Panc1 (cell line): ENCODE measurements around the gene PAX5. TPM values are rescaled to one million over a fixed set of nuclear protein-coding genes. Genes with fewer than 3 reads are reported as not detected.

ENCODE experiments used
- ATAC-seq: fragments of 200-7000 bp; cut with Tn5 transposase; 2 replicates; pipeline ENCODE4 v1.9.1; 2020; ENCODE audit warnings: mild to moderate bottlenecking, moderate library complexity
- BruUV-seq: library from RNA; stranded (reverse); fragments of 400-500 nt; replicated peaks from 2 replicates; lab custom pipeline; 2021; lab: Mats Ljungman, UMichigan
- CTCF ChIA-PET: fragments of 300-600 bp; sonication (Branson Sonifier 250); formaldehyde crosslinking; loops from one replicate; lab custom pipeline; 2022; ENCODE audit warnings: antibody characterized with exemption; lab: Charles Lee
- POLR2A ChIA-PET: fragments of 300-600 bp; sonication (Branson Sonifier 250); formaldehyde crosslinking; loops from one replicate; lab custom pipeline; 2022; ENCODE audit warnings: antibody characterized with exemption; lab: Charles Lee
- DNase-seq: peaks from one replicate; pipeline ENCODE4 v3.0.0-alpha.2; 2010; ENCODE audit warnings: low read depth, low spot score
- H3K27ac ChIP-seq: 2 replicates; pipeline ENCODE4 v1.5.1; 2011; ENCODE audit warnings: mild to moderate bottlenecking, low read length, inconsistent platforms
- H3K27me3 ChIP-seq: fragments of 200-500 bp; sonication (Bioruptor generic); 2 replicates; pipeline ENCODE4 v1.6.0; 2014; ENCODE audit warnings: low read length, inconsistent platforms; ENCODE audit not compliant: control insufficient read depth, insufficient read depth
- H3K36me3 ChIP-seq: fragments of 200-500 bp; sonication (Bioruptor generic); 2 replicates; pipeline ENCODE4 v1.5.1; 2014; ENCODE audit warnings: inconsistent platforms, mild to moderate bottlenecking, low read length, moderate library complexity; ENCODE audit not compliant: control insufficient read depth, insufficient read depth
- H3K4me1 ChIP-seq: 2 replicates; pipeline ENCODE4 v1.5.1; 2011; ENCODE audit warnings: inconsistent platforms, mild to moderate bottlenecking, low read length, moderate library complexity; ENCODE audit not compliant: control insufficient read depth, insufficient read depth
- H3K4me3 ChIP-seq, 2 experiments: 2 replicates each; pipeline ENCODE4 v1.5.1; 2011 to 2012; ENCODE audit warnings: low read depth in 2 of 2, low read length in 2 of 2, mild to moderate bottlenecking in 2 of 2, inconsistent platforms in 1 of 2, moderate library complexity in 1 of 2
- H3K9me3 ChIP-seq: fragments of 200-500 bp; sonication (Bioruptor generic); 2 replicates; pipeline ENCODE4 v1.5.1; 2014; ENCODE audit warnings: low read depth, mild to moderate bottlenecking, inconsistent platforms, low read length, moderate library complexity; ENCODE audit not compliant: control insufficient read depth, insufficient read depth
- POLR2AphosphoS5 ChIP-seq: IDR thresholded peaks from 2 replicates; pipeline ENCODE4 v1.6.1; 2012; ENCODE audit warnings: mild to moderate bottlenecking, low read depth, low read length, moderate library complexity
- SIN3A ChIP-seq: IDR thresholded peaks from 2 replicates; pipeline ENCODE4 v1.6.1; 2012; ENCODE audit warnings: low read depth, mild to moderate bottlenecking, low read length, moderate library complexity, borderline replicate concordance; ENCODE audit not compliant: insufficient read depth
- TCF7L2 ChIP-seq: IDR thresholded peaks from 2 replicates; pipeline ENCODE4 v1.6.1; 2011; ENCODE audit warnings: mild to moderate bottlenecking, low read depth, low read length, inconsistent platforms
- in situ Hi-C: cut with HindIII; loops from 2 replicates; pipeline ENCODE4 v1.10.0; 2016; ENCODE audit warnings: low sequenced_read_pairs, low pct_unique_long_range_greater_than_20kb
- intact Hi-C: fragments of 100-400 bp; cut with micrococcal nuclease; formaldehyde crosslinking; loops from one replicate; pipeline ENCODE4 v1.10.0; 2022; ENCODE audit not compliant: unreplicated experiment
- total RNA-seq: library from RNA; stranded (reverse); gene quantifications from one replicate; pipeline ENCODE4 v1.2.1, GENCODE V29; 2021; ENCODE audit not compliant: unreplicated experiment
- TF ChIP-seq, protein P1 (sequence below): fragments of 450-650 bp; IDR thresholded peaks from 2 replicates; pipeline ENCODE4 v1.5.1; 2017; ENCODE audit warnings: mild to moderate bottlenecking
- TF ChIP-seq, protein P2 (sequence below), 2 experiments: IDR thresholded peaks; 2 replicates each; pipeline ENCODE4 v1.6.1; 2011 to 2012; ENCODE audit warnings: low read depth in 2 of 2, control low read depth in 1 of 2, low read length in 1 of 2, mild to moderate bottlenecking in 1 of 2, moderate library complexity in 1 of 2; ENCODE audit not compliant: insufficient read depth in 1 of 2

PAX5 gene
- total RNA-seq, 1 experiment from 2014 or later, result 0.39 TPM

DNA sequence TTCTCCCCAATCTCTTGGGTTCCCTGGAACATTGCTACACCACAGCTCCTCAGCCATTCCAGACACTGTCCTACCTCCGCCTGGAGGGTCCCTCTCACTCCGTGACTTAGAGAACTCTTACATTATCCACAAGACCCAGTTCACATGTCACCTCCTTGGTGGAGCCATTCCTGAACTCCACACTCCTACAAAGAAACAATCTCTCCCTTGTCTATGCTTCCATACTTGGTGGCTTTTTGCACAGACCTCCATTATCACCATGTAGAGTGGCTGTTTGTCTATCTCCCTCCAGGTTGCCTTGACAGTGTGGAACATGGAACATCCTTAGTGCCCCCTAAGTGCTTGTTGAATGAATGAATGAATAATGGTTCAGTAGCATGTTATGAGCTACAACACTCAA lies 105.9 kb downstream of the PAX5 start:
- in situ Hi-C loops, result no loop called here
- ChIA-PET POLR2A (interaction anchor here (0.6 kb wide), 2 partner anchors 9 to 23 kb away, joined by 3 to 7 read pairs; no protein-coding TSS in a partner anchor), CTCF (no interaction called here)
- DNase-seq, result no peak
- no peaks in the 10 kb centered on the region for H3K27me3 ChIP-seq
- BruUV-seq, result no TSS peak
- H3K36me3 ChIP-seq, result no peaks in the 10 kb centered on the region
- no peak overlapping the region for H3K4me3 ChIP-seq
- no peaks in the 10 kb centered on the region for H3K9me3 ChIP-seq
- H3K27ac ChIP-seq, result no peak overlapping the region
- intact Hi-C loops, result no loop called here
- peak; percentile 18 for ATAC-seq
- TF ChIP-seq TCF7L2 (no peak), POLR2AphosphoS5 (no peak), SIN3A (no peak)
- TF ChIP-seq, protein P1, sequence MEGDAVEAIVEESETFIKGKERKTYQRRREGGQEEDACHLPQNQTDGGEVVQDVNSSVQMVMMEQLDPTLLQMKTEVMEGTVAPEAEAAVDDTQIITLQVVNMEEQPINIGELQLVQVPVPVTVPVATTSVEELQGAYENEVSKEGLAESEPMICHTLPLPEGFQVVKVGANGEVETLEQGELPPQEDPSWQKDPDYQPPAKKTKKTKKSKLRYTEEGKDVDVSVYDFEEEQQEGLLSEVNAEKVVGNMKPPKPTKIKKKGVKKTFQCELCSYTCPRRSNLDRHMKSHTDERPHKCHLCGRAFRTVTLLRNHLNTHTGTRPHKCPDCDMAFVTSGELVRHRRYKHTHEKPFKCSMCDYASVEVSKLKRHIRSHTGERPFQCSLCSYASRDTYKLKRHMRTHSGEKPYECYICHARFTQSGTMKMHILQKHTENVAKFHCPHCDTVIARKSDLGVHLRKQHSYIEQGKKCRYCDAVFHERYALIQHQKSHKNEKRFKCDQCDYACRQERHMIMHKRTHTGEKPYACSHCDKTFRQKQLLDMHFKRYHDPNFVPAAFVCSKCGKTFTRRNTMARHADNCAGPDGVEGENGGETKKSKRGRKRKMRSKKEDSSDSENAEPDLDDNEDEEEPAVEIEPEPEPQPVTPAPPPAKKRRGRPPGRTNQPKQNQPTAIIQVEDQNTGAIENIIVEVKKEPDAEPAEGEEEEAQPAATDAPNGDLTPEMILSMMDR, result no peak
- TF ChIP-seq, protein P2, sequence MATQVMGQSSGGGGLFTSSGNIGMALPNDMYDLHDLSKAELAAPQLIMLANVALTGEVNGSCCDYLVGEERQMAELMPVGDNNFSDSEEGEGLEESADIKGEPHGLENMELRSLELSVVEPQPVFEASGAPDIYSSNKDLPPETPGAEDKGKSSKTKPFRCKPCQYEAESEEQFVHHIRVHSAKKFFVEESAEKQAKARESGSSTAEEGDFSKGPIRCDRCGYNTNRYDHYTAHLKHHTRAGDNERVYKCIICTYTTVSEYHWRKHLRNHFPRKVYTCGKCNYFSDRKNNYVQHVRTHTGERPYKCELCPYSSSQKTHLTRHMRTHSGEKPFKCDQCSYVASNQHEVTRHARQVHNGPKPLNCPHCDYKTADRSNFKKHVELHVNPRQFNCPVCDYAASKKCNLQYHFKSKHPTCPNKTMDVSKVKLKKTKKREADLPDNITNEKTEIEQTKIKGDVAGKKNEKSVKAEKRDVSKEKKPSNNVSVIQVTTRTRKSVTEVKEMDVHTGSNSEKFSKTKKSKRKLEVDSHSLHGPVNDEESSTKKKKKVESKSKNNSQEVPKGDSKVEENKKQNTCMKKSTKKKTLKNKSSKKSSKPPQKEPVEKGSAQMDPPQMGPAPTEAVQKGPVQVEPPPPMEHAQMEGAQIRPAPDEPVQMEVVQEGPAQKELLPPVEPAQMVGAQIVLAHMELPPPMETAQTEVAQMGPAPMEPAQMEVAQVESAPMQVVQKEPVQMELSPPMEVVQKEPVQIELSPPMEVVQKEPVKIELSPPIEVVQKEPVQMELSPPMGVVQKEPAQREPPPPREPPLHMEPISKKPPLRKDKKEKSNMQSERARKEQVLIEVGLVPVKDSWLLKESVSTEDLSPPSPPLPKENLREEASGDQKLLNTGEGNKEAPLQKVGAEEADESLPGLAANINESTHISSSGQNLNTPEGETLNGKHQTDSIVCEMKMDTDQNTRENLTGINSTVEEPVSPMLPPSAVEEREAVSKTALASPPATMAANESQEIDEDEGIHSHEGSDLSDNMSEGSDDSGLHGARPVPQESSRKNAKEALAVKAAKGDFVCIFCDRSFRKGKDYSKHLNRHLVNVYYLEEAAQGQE (IDR thresholded peaks at IDR 0.05; ENCODE audit: insufficient read depth in 1 of 2, low read depth in 2 of 2, low read length in 1 of 2), result no peak
- peaks cover 30% of the 10 kb centered on the region for H3K4me1 ChIP-seq

DNA sequence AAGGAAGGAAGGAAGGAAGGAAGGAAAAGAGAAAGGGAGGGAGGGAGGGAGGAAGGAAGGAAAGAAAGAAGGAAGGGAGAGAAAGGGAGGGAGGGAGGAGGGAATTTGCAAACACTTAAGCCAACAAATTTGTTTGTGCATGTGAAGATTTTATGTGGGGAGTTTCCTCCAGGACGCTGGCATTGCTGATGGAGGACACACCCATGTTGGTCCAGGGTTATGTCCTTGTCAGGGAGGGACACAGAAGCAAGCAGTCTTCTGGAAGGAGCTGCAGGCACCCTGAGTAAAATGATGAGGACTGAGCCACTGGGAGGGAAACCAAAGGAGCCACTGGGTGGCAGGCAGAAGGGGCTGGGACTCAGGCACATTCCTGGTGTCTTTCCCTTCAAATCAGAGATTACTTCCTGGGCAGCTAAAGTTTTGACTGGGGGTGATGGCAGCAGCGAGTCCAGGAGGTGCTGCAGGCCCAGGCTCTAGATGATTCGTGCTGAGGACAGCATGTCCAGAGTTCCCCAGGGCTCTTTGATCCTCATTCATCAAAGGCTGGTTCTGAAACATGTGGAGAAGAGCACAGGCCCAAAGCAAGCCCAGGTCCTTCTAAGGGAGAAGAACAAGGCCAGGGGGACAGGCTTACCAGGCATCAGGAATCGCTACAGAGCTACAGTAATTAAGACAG lies 109.2 kb downstream of the PAX5 start:
- TF ChIP-seq, protein P1, result no peak
- peak; percentile 74 for TF ChIP-seq TCF7L2
- no peak for TF ChIP-seq SIN3A
- no peak for TF ChIP-seq POLR2AphosphoS5
- TF ChIP-seq, protein P2 (IDR thresholded peaks at IDR 0.05; ENCODE audit: insufficient read depth in 1 of 2, low read depth in 2 of 2, low read length in 1 of 2), result no peak
- Histone ChIP-seq H3K4me3 (no peak overlapping the region), H3K4me1 (peaks cover 51% of the 10 kb centered on the region), H3K27ac (peak overlapping the region; percentile 64), H3K27me3 (no peaks in the 10 kb centered on the region), H3K36me3 (no peaks in the 10 kb centered on the region), H3K9me3 (no peaks in the 10 kb centered on the region)
- no peak for DNase-seq
- intact Hi-C loops, result loop anchor here (2.0 kb wide), 1 partner anchor 50 kb away; no protein-coding TSS in a partner anchor
- CTCF ChIA-PET, result no interaction called here
- BruUV-seq, result no TSS peak
- in situ Hi-C loops, result no loop called here
- POLR2A ChIA-PET, result no interaction called here
- no peak for ATAC-seq
